ENCODE measurements around the gene TLCD3B. TPM values are rescaled to one million over a fixed set of nuclear protein-coding genes. Genes with fewer than 3 reads are reported as not detected.
"Not testable (repeated sequence)": the region's sequence is repeated elsewhere in the genome, so short reads cannot be mapped to it uniquely, and the experiment has no call there.

TLCD3B gene
- total RNA-seq, 1 experiment from 2014 or later: 0.47 TPM

GRCh38 chr16:30041841-30042240, 10.8 kb upstream of the TLCD3B start:
- no peaks in the 10 kb centered on the region for H3K27me3 ChIP-seq (ENCODE audit: low read length)
- no peaks in the 10 kb centered on the region for H3K79me2 ChIP-seq (ENCODE audit: low read length)
- H3K9me2 ChIP-seq (replicated peaks; ENCODE audit: low read length): no peaks in the 10 kb centered on the region
- no peaks in the 10 kb centered on the region for H4K20me1 ChIP-seq (ENCODE audit: low read length)
- H3K36me3 ChIP-seq (ENCODE audit: low read depth, low read length): no peaks in the 10 kb centered on the region
- no peaks in the 10 kb centered on the region for H3F3A ChIP-seq (ENCODE audit: low read length, unreplicated experiment)
- no peak overlapping the region for H3K4me3 ChIP-seq (ENCODE audit: low read length)
- intact Hi-C loops (cut with micrococcal nuclease): no loop called here
- POLR2A ChIA-PET (ENCODE audit: unreplicated experiment): no interaction called here
- ATAC-seq: no peak
- BruUV-seq (replicated peaks): no TSS peak
- CTCF ChIA-PET: no interaction called here
- peak; percentile 67 for DNase-seq
- H2AFZ ChIP-seq (ENCODE audit: low read length): 0 out of 2 replicates have a peak overlapping the region, but pooled peaks have one; percentile 48
- H3K4me1 ChIP-seq (ENCODE audit: insufficient read depth, low read length): no peaks in the 10 kb centered on the region
- no peak for TF ChIP-seq EZH2phosphoT487 (IDR thresholded peaks at IDR 0.05; ENCODE audit: borderline replicate concordance, low read length)
- TF ChIP-seq EZH2 (IDR thresholded peaks at IDR 0.05; ENCODE audit: low read length, unreplicated experiment): no peak
- TF ChIP-seq CTCF (conservative IDR thresholded peaks at IDR 0.05; ENCODE audit: low read depth, low read length): peak; percentile 52
- H3K9me3 ChIP-seq (ENCODE audit: low read length): no peaks in the 10 kb centered on the region
- H3K27ac ChIP-seq (ENCODE audit: low read length): no peak overlapping the region
- H3K9ac ChIP-seq (ENCODE audit: low read length): no peak overlapping the region
- 0 out of 2 replicates have a peak overlapping the region, but pooled peaks have one; percentile 28 for H3K4me2 ChIP-seq (ENCODE audit: low read length)

- H3K36me3 ChIP-seq (ENCODE audit: low read depth, low read length); H3K79me2 ChIP-seq (ENCODE audit: low read length); H3K9me2 ChIP-seq (replicated peaks; ENCODE audit: low read length); BruUV-seq (replicated peaks); intact Hi-C loops (cut with micrococcal nuclease); H3K9me3 ChIP-seq (ENCODE audit: low read length); H3K9ac ChIP-seq (ENCODE audit: low read length); DNase-seq; H3K27ac ChIP-seq (ENCODE audit: low read length); CTCF ChIA-PET; H3K4me3 ChIP-seq (ENCODE audit: low read length); H3K4me2 ChIP-seq (ENCODE audit: low read length); POLR2A ChIA-PET (ENCODE audit: unreplicated experiment); ATAC-seq; H2AFZ ChIP-seq (ENCODE audit: low read length); H3K4me1 ChIP-seq (ENCODE audit: insufficient read depth, low read length); H4K20me1 ChIP-seq (ENCODE audit: low read length); H3K27me3 ChIP-seq (ENCODE audit: low read length); H3F3A ChIP-seq (ENCODE audit: low read length, unreplicated experiment): not testable (repeated sequence)
Measured at GRCh38 chr16:30040690-30041089, 9.6 kb upstream of the TLCD3B start.

GRCh38 chr16:30040221-30040620, 9.2 kb upstream of the TLCD3B start:
- H3K9me3 ChIP-seq (ENCODE audit: low read length): no peaks in the 10 kb centered on the region
- H3K4me3 ChIP-seq (ENCODE audit: low read length): no peak overlapping the region
- H3K9me2 ChIP-seq (replicated peaks; ENCODE audit: low read length): no peaks in the 10 kb centered on the region
- no peak overlapping the region for H3K27ac ChIP-seq (ENCODE audit: low read length)
- TF ChIP-seq EZH2phosphoT487 (IDR thresholded peaks at IDR 0.05; ENCODE audit: borderline replicate concordance, low read length) (no peak), CTCF (conservative IDR thresholded peaks at IDR 0.05; ENCODE audit: low read depth, low read length) (no peak), EZH2 (IDR thresholded peaks at IDR 0.05; ENCODE audit: low read length, unreplicated experiment) (no peak)
- H3K4me2 ChIP-seq (ENCODE audit: low read length): no peak overlapping the region
- DNase-seq: no peak
- H3K9ac ChIP-seq (ENCODE audit: low read length): no peak overlapping the region
- H2AFZ ChIP-seq (ENCODE audit: low read length): no peak overlapping the region
- POLR2A ChIA-PET (ENCODE audit: unreplicated experiment): interaction anchor here (0.6 kb wide), 1 partner anchor 102 kb away, joined by 19 read pairs; no protein-coding TSS in a partner anchor
- H4K20me1 ChIP-seq (ENCODE audit: low read length): no peaks in the 10 kb centered on the region
- no peaks in the 10 kb centered on the region for H3K27me3 ChIP-seq (ENCODE audit: low read length)
- H3K4me1 ChIP-seq (ENCODE audit: insufficient read depth, low read length): no peaks in the 10 kb centered on the region
- CTCF ChIA-PET: interaction anchor here (0.7 to 1.0 kb wide), 2 partner anchors 25 to 405 kb away, joined by 3 to 6 read pairs; partner anchors contain the start of gene SEPHS2
- intact Hi-C loops (cut with micrococcal nuclease): no loop called here
- ATAC-seq: no peak
- BruUV-seq (replicated peaks): no TSS peak
- no peaks in the 10 kb centered on the region for H3K36me3 ChIP-seq (ENCODE audit: low read depth, low read length)
- H3K79me2 ChIP-seq (ENCODE audit: low read length): no peaks in the 10 kb centered on the region
- no peaks in the 10 kb centered on the region for H3F3A ChIP-seq (ENCODE audit: low read length, unreplicated experiment)

Measured in PC-3 (cell line).